Activated CD4-positive, alpha-beta T cell treated with anti-CD3 and anti-CD28 coated beads, Interleukin-2, amount 50 U/mL, for 4 hours (primary cell): ENCODE results near the gene UBA1.

Experiments used
- DNase-seq, 2 experiments: peaks; one replicate each; pipeline ENCODE4 v3.0.0-alpha.2; 2020

The UBA1 gene

DNA sequence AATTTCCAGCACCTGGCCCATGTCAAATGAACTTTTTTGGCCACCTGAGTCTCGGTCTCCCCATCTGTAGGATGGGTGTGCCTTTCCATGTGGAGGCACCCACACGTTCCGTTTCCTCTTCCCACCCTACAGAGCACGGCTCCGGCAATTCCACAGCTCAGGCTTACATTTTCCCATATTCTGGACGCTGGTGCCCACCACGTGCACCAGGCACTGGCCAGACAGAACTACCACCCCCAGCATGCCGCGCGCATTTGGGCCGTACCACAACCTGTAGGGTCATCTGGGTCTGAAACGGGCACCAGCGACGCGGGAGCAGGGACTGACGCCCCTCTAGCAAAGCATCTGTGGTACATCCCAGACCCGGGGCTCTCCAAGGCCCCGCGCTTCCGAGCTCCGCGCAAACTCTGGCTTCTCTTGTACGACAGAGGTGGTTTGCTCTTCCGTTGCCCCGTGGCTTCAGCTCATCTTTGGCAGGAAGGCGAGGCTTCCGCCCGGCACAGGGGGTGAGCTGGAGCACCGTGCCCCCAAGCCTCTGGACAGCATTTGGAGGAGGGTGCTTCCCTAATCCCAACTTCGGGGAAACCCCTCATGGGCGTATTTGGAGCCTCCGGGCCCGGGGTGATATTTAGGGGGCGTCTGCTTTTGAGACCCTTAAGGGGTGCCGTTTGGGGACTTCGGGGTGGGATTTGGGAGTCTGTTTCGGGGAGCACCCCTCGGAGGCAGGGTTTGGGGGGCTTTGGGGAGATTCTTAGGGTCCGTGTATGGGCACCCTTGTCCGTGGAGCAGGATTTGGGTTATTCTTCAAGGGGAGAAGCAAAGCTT lies 3.0 kb upstream of the UBA1 start:
- peak; percentile 70 to 75 for DNase-seq

GRCh38 chrX:47191331-47191730 lies 2.3 kb upstream of the UBA1 start:
- DNase-seq: peak; percentile 42 to 46

- no peak for DNase-seq
These were observed 1.7 kb upstream of the UBA1 start for GRCh38 chrX:47191806-47192401.

- DNase-seq: no peak
These were observed 662 bp downstream of the UBA1 start for GRCh38 chrX:47194194-47194787.

GRCh38 chrX:47196098-47196497 lies 2.5 kb downstream of the UBA1 start:
- DNase-seq: no peak

DNA sequence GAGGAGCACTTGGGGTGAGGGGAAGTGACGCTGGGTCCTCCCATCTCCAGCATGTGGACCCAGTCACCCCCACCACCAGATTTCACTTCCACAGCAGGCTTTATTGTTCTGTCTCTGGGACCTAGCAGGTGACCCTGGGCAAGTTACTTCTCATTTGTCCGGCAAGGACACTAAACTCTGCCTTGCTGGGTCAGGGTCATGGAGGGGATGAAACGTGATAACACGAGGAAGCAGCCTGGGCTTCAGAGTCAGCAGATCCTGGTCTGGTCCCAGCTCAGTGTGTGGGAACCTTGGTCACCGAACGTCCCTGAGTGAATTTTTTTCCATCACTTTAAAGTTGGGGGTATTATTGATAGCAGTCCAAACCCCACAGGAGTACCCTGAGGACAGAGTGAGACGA lies 3.9 kb downstream of the UBA1 start:
- DNase-seq: no peak

DNA sequence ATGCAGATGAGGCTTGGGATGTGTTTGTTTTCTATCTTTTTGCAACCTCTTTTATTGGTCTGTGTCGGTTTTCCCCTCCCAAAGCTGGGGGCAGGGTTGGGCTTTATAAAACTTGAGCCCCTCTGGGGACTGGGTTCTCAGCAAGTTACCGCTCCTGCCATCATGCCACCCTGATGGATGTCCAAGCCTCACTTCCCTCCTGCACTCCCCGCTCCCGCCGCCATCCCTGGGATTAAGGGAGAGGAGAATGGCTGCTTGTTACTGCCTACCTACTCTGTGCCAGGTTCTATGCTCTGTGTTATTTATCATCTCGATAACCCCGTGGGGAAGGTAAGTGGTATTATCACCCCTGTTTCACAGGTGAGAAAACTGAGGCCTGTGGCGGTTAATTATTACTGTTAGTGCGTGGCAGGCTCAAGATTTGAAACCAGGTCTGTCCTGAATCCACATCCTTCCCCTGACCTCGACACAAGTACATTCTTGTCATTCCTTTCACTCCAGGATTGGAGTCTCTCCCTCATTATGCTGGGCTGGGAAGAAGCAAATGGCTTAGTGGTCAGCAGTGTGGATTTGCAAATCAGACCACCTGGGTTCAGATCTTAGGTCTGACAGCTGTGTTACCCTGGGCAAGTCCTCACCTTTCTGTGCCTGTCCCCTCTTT lies 4.5 kb downstream of the UBA1 start:
- DNase-seq: no peak

DNA sequence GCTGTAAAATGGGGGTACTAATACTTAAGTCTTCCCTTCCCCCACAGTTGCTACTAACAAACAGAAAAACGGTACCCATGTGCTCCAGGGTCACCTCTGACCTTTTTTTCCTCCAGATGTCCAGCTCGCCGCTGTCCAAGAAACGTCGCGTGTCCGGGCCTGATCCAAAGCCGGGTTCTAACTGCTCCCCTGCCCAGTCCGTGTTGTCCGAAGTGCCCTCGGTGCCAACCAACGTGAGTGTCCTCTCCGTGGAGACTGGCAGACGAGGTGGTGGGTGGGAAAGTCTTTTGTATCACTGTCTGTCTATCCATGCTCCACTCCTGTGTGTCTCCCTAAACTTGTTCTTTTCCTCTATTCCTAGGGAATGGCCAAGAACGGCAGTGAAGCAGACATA lies 5.1 kb downstream of the UBA1 start:
- no peak for DNase-seq

- no peak for DNase-seq
These were observed 5.7 kb downstream of the UBA1 start for GRCh38 chrX:47199286-47199685.

GRCh38 chrX:47200385-47201150 lies 6.9 kb downstream of the UBA1 start:
- DNase-seq: no peak

GRCh38 chrX:47201345-47201944 lies 7.8 kb downstream of the UBA1 start:
- DNase-seq: no peak

GRCh38 chrX:47202316-47202715 lies 8.7 kb downstream of the UBA1 start:
- no peak for DNase-seq

DNA sequence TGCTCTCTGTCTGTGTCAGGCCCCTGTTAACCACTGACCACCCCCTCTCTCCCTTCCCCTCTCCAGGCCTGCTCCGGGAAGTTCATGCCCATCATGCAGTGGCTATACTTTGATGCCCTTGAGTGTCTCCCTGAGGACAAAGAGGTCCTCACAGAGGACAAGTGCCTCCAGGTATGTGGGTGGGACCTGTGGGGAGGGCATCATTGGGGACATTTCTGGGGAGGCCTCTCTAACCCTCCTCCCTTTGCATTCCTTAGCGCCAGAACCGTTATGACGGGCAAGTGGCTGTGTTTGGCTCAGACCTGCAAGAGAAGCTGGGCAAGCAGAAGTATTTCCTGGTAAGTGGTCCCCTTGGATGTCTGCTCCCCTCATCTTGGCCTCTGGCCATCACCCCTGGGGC lies 9.2 kb downstream of the UBA1 start:
- DNase-seq: no peak

DNA sequence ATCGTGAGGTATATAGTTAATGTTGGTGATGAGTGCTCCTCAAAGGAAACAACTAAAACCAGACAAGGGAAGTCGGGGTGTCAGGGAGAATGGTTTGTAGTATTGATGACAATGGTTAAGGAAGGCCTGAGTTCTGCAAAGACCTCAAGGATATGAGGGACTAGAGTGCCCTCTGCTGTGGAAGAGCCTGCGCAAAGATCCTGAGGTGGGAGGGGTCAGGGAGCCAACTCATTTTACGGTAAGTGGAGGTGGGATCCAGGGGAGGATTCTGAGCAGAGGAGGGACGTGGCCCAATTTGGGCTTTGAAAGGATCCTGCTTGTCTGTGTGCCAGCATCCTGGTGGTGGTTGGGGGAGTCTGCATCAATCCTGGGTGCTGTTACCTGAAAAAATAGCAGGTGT lies 11.3 kb downstream of the UBA1 start:
- DNase-seq: no peak

GRCh38 chrX:47206316-47206715 lies 12.7 kb downstream of the UBA1 start:
- DNase-seq: no peak

GRCh38 chrX:47208108-47208507 lies 14.5 kb downstream of the UBA1 start:
- no peak for DNase-seq

DNA sequence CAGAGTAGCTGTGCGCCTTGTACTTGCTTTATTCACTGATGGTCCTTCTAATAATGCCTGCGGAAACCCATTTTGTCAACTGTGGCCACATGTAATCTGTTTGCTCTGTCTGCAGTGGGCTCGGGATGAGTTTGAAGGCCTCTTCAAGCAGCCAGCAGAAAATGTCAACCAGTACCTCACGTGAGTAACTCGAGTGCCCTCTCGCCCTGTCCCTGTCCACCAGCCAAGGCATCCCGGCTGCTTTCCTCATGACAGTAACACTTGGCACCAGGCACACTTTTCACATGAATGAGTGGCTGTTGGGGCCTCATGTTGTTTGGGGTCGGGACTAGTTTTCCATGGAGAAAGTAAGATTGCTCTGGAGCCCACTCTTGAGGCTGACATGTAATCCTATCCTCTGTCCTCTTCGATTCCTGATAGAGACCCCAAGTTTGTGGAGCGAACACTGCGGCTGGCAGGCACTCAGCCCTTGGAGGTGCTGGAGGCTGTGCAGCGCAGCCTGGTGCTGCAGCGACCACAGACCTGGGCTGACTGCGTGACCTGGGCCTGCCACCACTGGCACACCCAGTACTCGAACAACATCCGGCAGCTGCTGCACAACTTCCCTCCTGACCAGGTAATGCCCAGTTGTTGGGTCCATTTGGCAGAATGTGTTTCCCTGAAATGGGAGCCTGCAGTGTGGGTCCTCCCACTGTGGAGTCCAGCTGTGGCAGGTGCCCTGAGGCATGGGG lies 16.0 kb downstream of the UBA1 start:
- no peak for DNase-seq

DNA sequence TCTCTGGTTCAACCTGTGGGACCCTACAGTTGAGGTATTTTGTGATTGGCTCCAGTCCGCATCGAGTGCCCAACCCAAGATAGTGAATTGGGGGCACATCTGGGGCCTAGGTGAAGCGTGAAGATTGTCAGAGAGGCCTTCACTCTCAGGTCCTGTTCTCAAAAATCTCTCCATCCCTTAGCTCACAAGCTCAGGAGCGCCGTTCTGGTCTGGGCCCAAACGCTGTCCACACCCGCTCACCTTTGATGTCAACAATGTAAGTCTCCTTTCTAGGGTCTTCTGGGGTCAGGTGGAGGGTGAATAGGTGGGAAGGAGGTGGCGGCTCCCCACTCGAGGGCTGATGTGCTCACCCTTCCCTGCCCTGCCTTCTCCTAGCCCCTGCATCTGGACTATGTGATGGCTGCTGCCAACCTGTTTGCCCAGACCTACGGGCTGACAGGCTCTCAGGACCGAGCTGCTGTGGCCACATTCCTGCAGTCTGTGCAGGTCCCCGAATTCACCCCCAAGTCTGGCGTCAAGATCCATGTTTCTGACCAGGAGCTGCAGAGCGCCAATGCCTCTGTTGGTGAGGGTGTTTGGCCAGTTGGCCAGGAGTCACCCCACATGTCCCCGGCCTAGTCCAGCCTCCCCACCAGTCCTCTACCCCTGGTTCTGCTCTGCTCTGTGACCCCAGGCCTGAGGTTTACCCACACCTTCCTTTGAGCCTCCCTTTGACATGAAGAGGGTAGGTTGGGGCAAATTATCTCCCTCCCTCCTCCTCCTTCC lies 17.2 kb downstream of the UBA1 start:
- no peak for DNase-seq

DNA sequence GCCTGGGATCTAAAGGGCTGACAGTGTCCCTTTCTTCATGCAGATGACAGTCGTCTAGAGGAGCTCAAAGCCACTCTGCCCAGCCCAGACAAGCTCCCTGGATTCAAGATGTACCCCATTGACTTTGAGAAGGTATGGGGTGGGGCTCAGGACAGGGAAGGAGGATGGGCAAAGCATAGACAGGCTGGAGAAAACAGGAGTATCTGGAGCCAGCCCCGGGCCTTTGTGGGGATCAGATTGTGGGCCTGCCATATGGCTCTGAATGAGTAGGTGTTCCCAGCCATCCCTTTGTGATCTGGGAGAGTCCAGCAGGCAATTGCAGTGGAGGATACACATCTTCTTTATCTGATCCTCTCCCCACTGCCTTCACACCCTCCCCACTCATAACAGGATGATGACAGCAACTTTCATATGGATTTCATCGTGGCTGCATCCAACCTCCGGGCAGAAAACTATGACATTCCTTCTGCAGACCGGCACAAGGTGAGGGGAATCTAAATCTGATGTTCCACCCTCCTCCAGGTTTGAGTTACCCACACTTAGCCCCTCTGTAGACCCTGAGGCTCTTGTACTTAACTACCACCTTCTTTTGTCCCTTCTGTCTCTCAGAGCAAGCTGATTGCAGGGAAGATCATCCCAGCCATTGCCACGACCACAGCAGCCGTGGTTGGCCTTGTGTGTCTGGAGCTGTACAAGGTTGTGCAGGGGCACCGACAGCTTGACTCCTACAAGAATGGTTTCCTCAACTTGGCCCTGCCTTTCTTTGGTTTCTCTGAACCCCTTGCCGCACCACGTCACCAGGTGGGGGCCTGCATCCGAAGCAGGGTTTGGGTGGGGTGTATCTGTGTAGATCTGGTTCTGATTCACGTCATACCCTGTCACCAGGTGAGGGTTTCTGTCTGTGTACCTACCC lies 19.0 kb downstream of the UBA1 start:
- DNase-seq: no peak
